ENCODE results near the gene BCAS1. TPM values are rescaled to one million over a fixed set of nuclear protein-coding genes. Genes with fewer than 3 reads are reported as not detected.

The BCAS1 gene
- total RNA-seq, 1 experiment from 2014 or later: 1.2 TPM

- H3K36me3 ChIP-seq (ENCODE audit: control insufficient read depth, insufficient read depth, low read length): no peaks in the 10 kb centered on the region
- DNase-seq: peak in 1 of 2 experiments; percentile 3
- Mint-ChIP-seq H3K4me1 (ENCODE audit: low read depth, unreplicated experiment) (peaks cover 18% of the 10 kb centered on the region), H3K27ac (ENCODE audit: unreplicated experiment) (no peak overlapping the region), H3K4me3 (ENCODE audit: unreplicated experiment) (no peak overlapping the region), H3K36me3 (ENCODE audit: insufficient read depth, unreplicated experiment) (no peaks in the 10 kb centered on the region), H3K27me3 (ENCODE audit: insufficient read depth, unreplicated experiment) (no peaks in the 10 kb centered on the region), H3K9me3 (ENCODE audit: unreplicated experiment) (no peaks in the 10 kb centered on the region)
- H3K27me3 ChIP-seq (replicated peaks; ENCODE audit: control insufficient read depth, insufficient read depth, low read length): no peaks in the 10 kb centered on the region
- H3K9me3 ChIP-seq: no peaks in the 10 kb centered on the region
- peaks cover 23% of the 10 kb centered on the region for H3K4me1 ChIP-seq
- no TSS peak for BruUV-seq (replicated peaks)
- TF ChIP-seq, protein P1, sequence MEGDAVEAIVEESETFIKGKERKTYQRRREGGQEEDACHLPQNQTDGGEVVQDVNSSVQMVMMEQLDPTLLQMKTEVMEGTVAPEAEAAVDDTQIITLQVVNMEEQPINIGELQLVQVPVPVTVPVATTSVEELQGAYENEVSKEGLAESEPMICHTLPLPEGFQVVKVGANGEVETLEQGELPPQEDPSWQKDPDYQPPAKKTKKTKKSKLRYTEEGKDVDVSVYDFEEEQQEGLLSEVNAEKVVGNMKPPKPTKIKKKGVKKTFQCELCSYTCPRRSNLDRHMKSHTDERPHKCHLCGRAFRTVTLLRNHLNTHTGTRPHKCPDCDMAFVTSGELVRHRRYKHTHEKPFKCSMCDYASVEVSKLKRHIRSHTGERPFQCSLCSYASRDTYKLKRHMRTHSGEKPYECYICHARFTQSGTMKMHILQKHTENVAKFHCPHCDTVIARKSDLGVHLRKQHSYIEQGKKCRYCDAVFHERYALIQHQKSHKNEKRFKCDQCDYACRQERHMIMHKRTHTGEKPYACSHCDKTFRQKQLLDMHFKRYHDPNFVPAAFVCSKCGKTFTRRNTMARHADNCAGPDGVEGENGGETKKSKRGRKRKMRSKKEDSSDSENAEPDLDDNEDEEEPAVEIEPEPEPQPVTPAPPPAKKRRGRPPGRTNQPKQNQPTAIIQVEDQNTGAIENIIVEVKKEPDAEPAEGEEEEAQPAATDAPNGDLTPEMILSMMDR (IDR thresholded peaks at IDR 0.05; ENCODE audit: insufficient read depth in 1 of 2, low read depth in 1 of 2, low read length in 1 of 2, severe bottlenecking in 1 of 2, unreplicated experiment in 1 of 2): no peak
- intact Hi-C loops (cut with micrococcal nuclease; ENCODE audit: unreplicated experiment): no loop called here
- no peak overlapping the region for H3K4me3 ChIP-seq (ENCODE audit: low read depth, low read length)
- POLR2A ChIA-PET: interaction anchor here (0.6 to 0.7 kb wide), 2 partner anchors 32 to 413 kb away, joined by 4 read pairs; no protein-coding TSS in a partner anchor
- CTCF ChIA-PET: interaction anchor here (1.5 kb wide), 2 partner anchors 11 to 14 kb away, joined by 3 read pairs; no protein-coding TSS in a partner anchor
These were observed 144.6 kb downstream of the BCAS1 start for GRCh38 chr20:53925651-53926401.

DNA sequence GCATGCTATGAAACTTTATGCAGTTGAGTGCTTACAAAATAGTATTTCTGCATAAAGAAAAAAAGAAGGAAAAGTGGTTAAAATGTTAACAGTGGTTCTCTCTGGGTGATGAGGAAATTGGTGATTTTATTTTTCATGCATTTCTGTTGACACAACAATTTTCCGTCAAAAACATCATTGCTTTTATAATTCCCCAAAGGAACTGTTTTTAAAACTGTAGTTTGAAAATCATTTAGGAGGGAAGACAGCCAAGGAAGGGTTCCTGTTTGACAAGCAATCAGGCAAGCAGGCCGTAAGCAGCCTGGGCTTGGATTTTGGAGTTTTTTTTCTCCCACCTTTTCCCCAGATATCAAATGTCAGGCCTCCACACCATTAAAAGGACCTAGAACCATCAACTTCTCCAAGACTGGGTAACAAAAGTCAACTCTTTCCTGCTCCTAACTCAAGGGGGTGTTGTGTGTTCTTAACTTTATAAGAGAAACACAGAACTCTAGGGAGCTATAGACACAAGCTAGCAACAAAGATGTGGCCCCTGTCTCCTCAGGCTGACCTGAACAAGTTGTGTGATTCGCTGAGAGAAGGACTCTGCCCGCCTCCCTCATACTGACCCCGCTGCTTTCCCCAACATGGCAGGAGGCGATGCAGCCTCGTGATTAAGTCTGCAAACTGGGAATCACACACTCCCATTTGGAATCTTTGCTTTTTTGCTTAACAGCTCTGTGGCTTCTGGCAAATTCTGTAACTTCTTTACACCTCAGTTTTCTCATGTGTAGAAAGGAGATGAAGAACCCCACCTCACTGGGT is 146.6 kb downstream of the BCAS1 start:
- no peak overlapping the region for H3K4me3 Mint-ChIP-seq (ENCODE audit: unreplicated experiment)
- intact Hi-C loops (cut with micrococcal nuclease; ENCODE audit: unreplicated experiment): no loop called here
- H3K4me1 Mint-ChIP-seq (ENCODE audit: low read depth, unreplicated experiment): peaks cover 19% of the 10 kb centered on the region
- no peaks in the 10 kb centered on the region for H3K27me3 Mint-ChIP-seq (ENCODE audit: insufficient read depth, unreplicated experiment)
- H3K9me3 Mint-ChIP-seq (ENCODE audit: unreplicated experiment): no peaks in the 10 kb centered on the region
- no peak overlapping the region for H3K4me3 ChIP-seq (ENCODE audit: low read depth, low read length)
- TF ChIP-seq, protein P1 (IDR thresholded peaks at IDR 0.05; ENCODE audit: insufficient read depth in 1 of 2, low read depth in 1 of 2, low read length in 1 of 2, severe bottlenecking in 1 of 2, unreplicated experiment in 1 of 2): no peak
- H3K27ac Mint-ChIP-seq (ENCODE audit: unreplicated experiment): no peak overlapping the region
- POLR2A ChIA-PET: interaction anchor here (0.6 kb wide), 1 partner anchor 89 kb away, joined by 5 read pairs; no protein-coding TSS in a partner anchor
- no peaks in the 10 kb centered on the region for H3K36me3 Mint-ChIP-seq (ENCODE audit: insufficient read depth, unreplicated experiment)
- H3K4me1 ChIP-seq: peaks cover 23% of the 10 kb centered on the region
- DNase-seq: peak in 1 of 2 experiments; percentile 34
- H3K27me3 ChIP-seq (replicated peaks; ENCODE audit: control insufficient read depth, insufficient read depth, low read length): no peaks in the 10 kb centered on the region
- BruUV-seq (replicated peaks): no TSS peak
- H3K9me3 ChIP-seq: no peaks in the 10 kb centered on the region
- CTCF ChIA-PET: interaction anchor here (0.7 to 1.2 kb wide), 3 partner anchors 8 to 144 kb away, joined by 6 to 7 read pairs (median 7); no protein-coding TSS in a partner anchor
- no peaks in the 10 kb centered on the region for H3K36me3 ChIP-seq (ENCODE audit: control insufficient read depth, insufficient read depth, low read length)

- Histone ChIP-seq H3K4me3 (ENCODE audit: low read depth, low read length) (no peak overlapping the region), H3K27me3 (replicated peaks; ENCODE audit: control insufficient read depth, insufficient read depth, low read length) (no peaks in the 10 kb centered on the region), H3K36me3 (ENCODE audit: control insufficient read depth, insufficient read depth, low read length) (no peaks in the 10 kb centered on the region), H3K9me3 (no peaks in the 10 kb centered on the region), H3K4me1 (peaks cover 23% of the 10 kb centered on the region)
- CTCF ChIA-PET: no interaction called here
- intact Hi-C loops (cut with micrococcal nuclease; ENCODE audit: unreplicated experiment): no loop called here
- no peak overlapping the region for H3K27ac Mint-ChIP-seq (ENCODE audit: unreplicated experiment)
- TF ChIP-seq, protein P1 (IDR thresholded peaks at IDR 0.05; ENCODE audit: insufficient read depth in 1 of 2, low read depth in 1 of 2, low read length in 1 of 2, severe bottlenecking in 1 of 2, unreplicated experiment in 1 of 2): no peak
- no peak overlapping the region for H3K4me3 Mint-ChIP-seq (ENCODE audit: unreplicated experiment)
- DNase-seq: peak in 1 of 2 experiments; percentile 7
- no TSS peak for BruUV-seq (replicated peaks)
- H3K27me3 Mint-ChIP-seq (ENCODE audit: insufficient read depth, unreplicated experiment): no peaks in the 10 kb centered on the region
- POLR2A ChIA-PET: no interaction called here
- H3K4me1 Mint-ChIP-seq (ENCODE audit: low read depth, unreplicated experiment): peaks cover 19% of the 10 kb centered on the region
- H3K9me3 Mint-ChIP-seq (ENCODE audit: unreplicated experiment): no peaks in the 10 kb centered on the region
- no peaks in the 10 kb centered on the region for H3K36me3 Mint-ChIP-seq (ENCODE audit: insufficient read depth, unreplicated experiment)
These were observed 147.5 kb downstream of the BCAS1 start for GRCh38 chr20:53922901-53923314.
